Skeletal muscle tissue (tissue), 4 donors: ENCODE data around the gene YARS1. TPM values are rescaled to one million over a fixed set of nuclear protein-coding genes. Genes with fewer than 3 reads are reported as not detected.

Experiments
- H3K27ac ChIP-seq: one replicate; pipeline ENCODE4 v1.7.0; 2013; ENCODE audit warnings: mild to moderate bottlenecking, low read depth, low read length, inconsistent platforms
- H3K27me3 ChIP-seq, 3 donors: one replicate each; pipeline ENCODE4 v1.7.0; 2013; ENCODE audit warnings: low read length in 3 of 3; ENCODE audit not compliant: control insufficient read depth in 3 of 3, insufficient read depth in 3 of 3
- H3K36me3 ChIP-seq, 3 donors: one replicate each; pipeline ENCODE4 v1.7.0; 2013; ENCODE audit warnings: low read length in 3 of 3; ENCODE audit not compliant: control insufficient read depth in 3 of 3, insufficient read depth in 3 of 3
- H3K4me1 ChIP-seq, 3 donors: one replicate each; pipeline ENCODE4 v1.7.0; 2013; ENCODE audit warnings: low read length in 3 of 3, mild to moderate bottlenecking in 3 of 3; ENCODE audit not compliant: control insufficient read depth in 3 of 3, insufficient read depth in 3 of 3
- H3K4me3 ChIP-seq, 3 donors: one replicate each; pipeline ENCODE4 v1.7.0; 2013; ENCODE audit warnings: low read length in 3 of 3
- H3K9ac ChIP-seq, 3 donors: one replicate each; pipeline ENCODE4 v1.7.0; 2013; ENCODE audit warnings: low read length in 3 of 3, mild to moderate bottlenecking in 3 of 3, moderate library complexity in 2 of 3, low read depth in 1 of 3
- H3K9me3 ChIP-seq, 3 donors: one replicate each; pipeline ENCODE4 v1.7.0; 2013; ENCODE audit warnings: low read length in 3 of 3; ENCODE audit not compliant: control insufficient read depth in 3 of 3
- total RNA-seq: library from RNA; depleted of rRNA; stranded (reverse); fragments of >200 nt; gene quantifications from one replicate; pipeline ENCODE4 v1.2.3, GENCODE V29; 2014
- donor health status: Osteomylitis.

YARS1 gene
- total RNA-seq, 1 donor from 2014 or later = 33.9 TPM

DNA sequence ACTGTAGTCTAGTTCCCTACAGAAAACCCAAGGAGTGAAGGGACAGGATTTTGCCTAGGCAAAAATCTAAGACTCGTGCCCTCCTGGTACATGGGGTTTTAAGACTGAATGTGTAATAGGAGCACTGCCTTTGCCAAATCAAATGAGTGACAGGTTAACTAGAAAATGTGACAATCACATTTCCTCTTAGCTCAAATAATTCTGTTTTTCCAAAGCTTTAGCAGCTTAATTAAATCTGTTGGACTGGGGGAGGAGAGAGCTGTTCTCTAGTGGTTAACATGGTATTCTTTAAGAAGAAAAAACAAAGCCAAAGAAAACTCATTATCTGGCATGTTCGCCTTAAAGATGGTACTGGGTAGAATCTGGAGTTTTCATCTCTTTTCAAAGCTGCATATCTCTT lies 41.0 kb upstream of the YARS1 start:
- Histone ChIP-seq H3K27ac (no peak overlapping the region), H3K9ac (no peak overlapping the region), H3K9me3 (no peaks in the 10 kb centered on the region), H3K36me3 (peaks cover 11 to 40% (median 24%) of the 10 kb centered on the region in 3 donors), H3K27me3 (no peaks in the 10 kb centered on the region), H3K4me1 (peaks cover 22 to 32% (median 25%) of the 10 kb centered on the region in 3 donors), H3K4me3 (no peak overlapping the region)

GRCh38 chr1:32855861-32856617 lies 38.9 kb upstream of the YARS1 start:
- Histone ChIP-seq H3K36me3 (peaks cover 6 to 38% (median 18%) of the 10 kb centered on the region in 3 donors), H3K4me1 (peaks cover 7 to 16% (median 14%) of the 10 kb centered on the region in 3 donors), H3K4me3 (no peak overlapping the region), H3K9me3 (no peaks in the 10 kb centered on the region), H3K9ac (no peak overlapping the region), H3K27me3 (no peaks in the 10 kb centered on the region), H3K27ac (no peak overlapping the region)

- H3K9me3 ChIP-seq = no peaks in the 10 kb centered on the region
- no peaks in the 10 kb centered on the region for H3K4me1 ChIP-seq
- no peak overlapping the region for H3K27ac ChIP-seq
- no peaks in the 10 kb centered on the region for H3K27me3 ChIP-seq
- H3K9ac ChIP-seq = no peak overlapping the region
- H3K36me3 ChIP-seq = peaks cover 0 to 10% (median 0%) of the 10 kb centered on the region in 3 donors
- H3K4me3 ChIP-seq = no peak overlapping the region
Measured at GRCh38 chr1:32848354-32849063, 31.4 kb upstream of the YARS1 start.

DNA sequence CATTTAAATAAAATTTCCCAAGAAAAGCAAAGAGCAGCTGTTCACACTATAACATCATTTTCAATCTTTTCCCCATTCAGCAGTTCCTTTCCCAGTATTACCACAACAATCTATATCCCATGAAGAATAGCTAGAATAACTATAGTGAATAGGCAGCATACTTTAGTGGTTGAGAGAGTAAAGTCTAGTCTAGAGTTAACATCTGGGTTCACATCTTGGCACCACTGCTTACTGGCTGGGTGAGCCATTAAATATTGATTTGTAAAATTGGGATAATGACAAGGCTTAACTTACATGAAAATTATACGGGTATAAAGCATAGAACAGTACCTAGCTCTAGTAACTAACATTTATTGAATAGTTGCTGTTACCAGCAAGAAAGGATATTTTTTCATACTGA lies 14.7 kb upstream of the YARS1 start:
- H3K4me3 ChIP-seq = no peak overlapping the region
- no peak overlapping the region for H3K27ac ChIP-seq
- H3K4me1 ChIP-seq = no peaks in the 10 kb centered on the region
- no peaks in the 10 kb centered on the region for H3K27me3 ChIP-seq
- peaks cover 17 to 57% (median 49%) of the 10 kb centered on the region in 3 donors for H3K36me3 ChIP-seq
- H3K9ac ChIP-seq = no peak overlapping the region
- H3K9me3 ChIP-seq = no peaks in the 10 kb centered on the region

GRCh38 chr1:32830092-32830852 lies 13.1 kb upstream of the YARS1 start:
- Histone ChIP-seq H3K27me3 (no peaks in the 10 kb centered on the region), H3K4me1 (no peaks in the 10 kb centered on the region), H3K4me3 (no peak overlapping the region), H3K27ac (no peak overlapping the region), H3K9ac (no peak overlapping the region), H3K9me3 (no peaks in the 10 kb centered on the region), H3K36me3 (peaks cover 28 to 71% (median 63%) of the 10 kb centered on the region in 3 donors)

GRCh38 chr1:32828341-32828740 lies 11.2 kb upstream of the YARS1 start:
- Histone ChIP-seq H3K27ac (no peak overlapping the region), H3K4me3 (no peak overlapping the region), H3K9me3 (no peaks in the 10 kb centered on the region), H3K27me3 (no peaks in the 10 kb centered on the region), H3K4me1 (no peaks in the 10 kb centered on the region), H3K36me3 (peaks cover 28 to 65% (median 59%) of the 10 kb centered on the region in 3 donors), H3K9ac (no peak overlapping the region)

DNA sequence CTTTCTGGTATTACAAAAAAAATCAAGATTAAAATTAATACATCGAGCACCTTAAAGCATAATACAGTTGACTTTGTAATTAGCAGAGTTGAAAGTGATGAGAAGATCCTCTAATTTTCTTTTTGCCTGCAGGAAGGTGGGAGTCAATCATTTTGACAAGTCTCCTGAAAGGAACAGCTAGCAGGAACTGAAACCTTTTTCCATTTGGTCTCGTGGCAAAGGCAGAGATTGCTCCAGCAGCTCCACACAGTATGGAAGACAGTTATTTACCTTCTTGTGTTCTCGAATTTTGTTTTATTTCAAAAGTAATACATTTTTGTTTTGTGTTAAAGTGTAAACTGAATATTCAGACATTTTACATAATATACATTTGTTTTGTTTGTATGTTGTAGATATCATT lies 8.0 kb upstream of the YARS1 start:
- Histone ChIP-seq H3K9ac (no peak overlapping the region), H3K27ac (no peak overlapping the region), H3K4me3 (no peak overlapping the region), H3K9me3 (no peaks in the 10 kb centered on the region), H3K4me1 (peaks cover 0 to 2% (median 0%) of the 10 kb centered on the region in 3 donors), H3K36me3 (peaks cover 25 to 40% (median 39%) of the 10 kb centered on the region in 3 donors), H3K27me3 (no peaks in the 10 kb centered on the region)

- Histone ChIP-seq H3K36me3 (no peaks in the 10 kb centered on the region), H3K4me3 (peak overlapping the region; percentile 80 to 96 (median 89)), H3K27me3 (no peaks in the 10 kb centered on the region), H3K4me1 (peaks cover 32 to 45% (median 36%) of the 10 kb centered on the region in 3 donors), H3K9ac (peak overlapping the region; percentile 87 to 98 (median 98)), H3K9me3 (no peaks in the 10 kb centered on the region), H3K27ac (peak overlapping the region; percentile 95)
Measured at GRCh38 chr1:32818804-32819541, 1.8 kb upstream of the YARS1 start.
